Measurements from ENCODE around the gene ANOS1.
"Not testable (repeated sequence)": the region's sequence is repeated elsewhere in the genome, so short reads cannot be mapped to it uniquely, and the experiment has no call there.

ANOS1 gene, protein sequence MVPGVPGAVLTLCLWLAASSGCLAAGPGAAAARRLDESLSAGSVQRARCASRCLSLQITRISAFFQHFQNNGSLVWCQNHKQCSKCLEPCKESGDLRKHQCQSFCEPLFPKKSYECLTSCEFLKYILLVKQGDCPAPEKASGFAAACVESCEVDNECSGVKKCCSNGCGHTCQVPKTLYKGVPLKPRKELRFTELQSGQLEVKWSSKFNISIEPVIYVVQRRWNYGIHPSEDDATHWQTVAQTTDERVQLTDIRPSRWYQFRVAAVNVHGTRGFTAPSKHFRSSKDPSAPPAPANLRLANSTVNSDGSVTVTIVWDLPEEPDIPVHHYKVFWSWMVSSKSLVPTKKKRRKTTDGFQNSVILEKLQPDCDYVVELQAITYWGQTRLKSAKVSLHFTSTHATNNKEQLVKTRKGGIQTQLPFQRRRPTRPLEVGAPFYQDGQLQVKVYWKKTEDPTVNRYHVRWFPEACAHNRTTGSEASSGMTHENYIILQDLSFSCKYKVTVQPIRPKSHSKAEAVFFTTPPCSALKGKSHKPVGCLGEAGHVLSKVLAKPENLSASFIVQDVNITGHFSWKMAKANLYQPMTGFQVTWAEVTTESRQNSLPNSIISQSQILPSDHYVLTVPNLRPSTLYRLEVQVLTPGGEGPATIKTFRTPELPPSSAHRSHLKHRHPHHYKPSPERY

DNA sequence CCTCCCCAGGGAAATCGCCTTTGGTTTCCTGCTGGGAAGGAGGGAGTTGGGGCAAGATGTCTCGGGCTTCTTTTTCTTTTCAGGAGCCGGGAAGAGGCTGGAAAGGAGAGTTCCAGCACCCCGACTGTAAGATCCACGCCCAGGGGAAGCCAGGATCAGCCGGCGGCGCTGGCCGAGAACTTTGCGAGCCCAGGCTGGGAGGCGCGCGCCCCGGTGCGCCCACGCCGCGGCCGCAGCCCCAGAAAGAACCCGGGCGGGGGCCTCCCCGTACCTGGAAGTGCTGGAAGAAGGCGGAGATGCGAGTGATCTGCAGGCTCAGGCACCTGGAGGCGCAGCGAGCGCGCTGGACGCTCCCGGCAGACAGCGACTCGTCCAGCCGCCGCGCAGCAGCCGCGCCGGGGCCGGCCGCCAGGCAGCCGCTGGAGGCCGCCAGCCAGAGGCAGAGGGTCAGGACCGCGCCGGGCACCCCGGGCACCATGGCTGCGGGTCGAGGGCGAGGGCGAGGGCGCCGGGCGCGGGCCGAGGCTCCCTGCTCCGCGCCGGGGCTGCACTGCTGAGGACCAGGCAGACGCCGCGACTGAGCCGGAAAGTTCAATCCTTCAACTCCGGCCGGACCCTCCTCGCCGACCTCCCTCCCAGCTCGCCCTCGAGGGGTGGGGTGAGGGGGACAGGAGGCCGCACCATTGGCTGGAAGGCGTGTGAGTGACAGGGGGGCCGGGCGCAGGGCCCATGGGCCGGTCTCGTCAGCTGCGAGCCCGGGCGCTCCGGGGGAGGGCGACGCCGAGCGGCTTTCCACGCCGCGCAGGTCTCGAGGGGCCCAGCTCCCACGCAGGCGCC, at the start of gene ANOS1:
TSS of gene ANOS1 (minus strand) at position 579 of the 837 bp plus-strand sequence. CDS start at position 478, 101 bp downstream.
- ATAC-seq (replicated peaks), result peak; percentile 46 to 50
- H3K36me3 Mint-ChIP-seq, result no peaks in the 10 kb centered on the region
- H3K27ac Mint-ChIP-seq, result no peak within 1 kb of the TSS

DNA sequence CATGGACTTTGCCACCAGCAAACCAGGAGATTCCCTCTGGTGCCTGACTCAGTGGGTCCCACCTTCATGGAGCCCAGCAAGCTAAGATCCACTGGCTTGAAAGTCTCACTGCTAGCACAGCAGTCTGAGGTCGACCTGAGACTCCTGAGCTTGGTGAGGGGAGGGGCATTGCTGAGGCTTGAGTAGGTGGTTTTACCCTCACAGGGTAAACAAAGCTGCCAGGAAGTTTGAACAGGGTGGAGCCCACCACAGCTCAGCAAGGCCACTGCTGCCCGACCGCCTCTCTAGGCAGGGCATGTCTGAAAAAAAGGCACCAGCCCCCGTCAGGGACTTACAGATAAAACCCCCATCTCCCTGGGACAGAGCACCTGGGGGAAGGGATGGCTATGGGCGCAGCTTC, 41.2 kb upstream of the ANOS1 start:
- no peak overlapping the region for H3K4me3 Mint-ChIP-seq
- H3K27me3 Mint-ChIP-seq, result peaks cover 25 to 32% of the 10 kb centered on the region in 2 donors
- H3K36me3 Mint-ChIP-seq, result no peaks in the 10 kb centered on the region
- peaks cover 0 to 3% of the 10 kb centered on the region in 2 donors for H3K9me3 Mint-ChIP-seq
- ATAC-seq (replicated peaks), result no peak
- no peak overlapping the region for H3K27ac Mint-ChIP-seq
- H3K4me1 Mint-ChIP-seq, result no peaks in the 10 kb centered on the region
- DNase-seq, result no peak

More for the DNA sequence above, at the start of gene ANOS1:
- H3K4me1 Mint-ChIP-seq, result peaks cover 0 to 1% of the 10 kb centered on the region in 2 donors
- DNase-seq, result no peak
- peaks cover 34 to 54% of the 10 kb centered on the region in 2 donors for H3K27me3 Mint-ChIP-seq
- no peaks in the 10 kb centered on the region for H3K9me3 Mint-ChIP-seq
- H3K4me3 Mint-ChIP-seq, result peak within 1 kb of the TSS in 1 of 2 donors; percentile 0

DNA sequence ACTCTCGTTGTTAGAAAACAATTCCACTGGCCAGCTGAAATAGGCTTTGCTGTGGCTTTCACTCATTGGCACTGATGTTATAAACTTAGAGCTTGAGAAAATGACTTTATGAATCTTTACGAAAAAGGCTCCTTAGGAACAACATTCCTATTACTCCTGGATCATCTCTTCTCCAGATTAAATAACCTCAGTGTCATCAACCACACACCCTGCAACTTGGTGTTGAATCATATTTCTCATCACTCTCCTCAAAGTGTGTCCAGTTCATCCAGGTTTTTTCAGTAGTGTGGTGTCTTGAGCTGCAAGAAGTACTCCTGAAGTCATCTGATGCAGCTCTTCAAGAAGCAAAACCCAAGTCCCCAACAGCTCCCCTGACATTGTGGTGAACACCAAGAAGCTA, 28.1 kb upstream of the ANOS1 start:
- H3K36me3 Mint-ChIP-seq, result no peaks in the 10 kb centered on the region
- no peak for DNase-seq

DNA sequence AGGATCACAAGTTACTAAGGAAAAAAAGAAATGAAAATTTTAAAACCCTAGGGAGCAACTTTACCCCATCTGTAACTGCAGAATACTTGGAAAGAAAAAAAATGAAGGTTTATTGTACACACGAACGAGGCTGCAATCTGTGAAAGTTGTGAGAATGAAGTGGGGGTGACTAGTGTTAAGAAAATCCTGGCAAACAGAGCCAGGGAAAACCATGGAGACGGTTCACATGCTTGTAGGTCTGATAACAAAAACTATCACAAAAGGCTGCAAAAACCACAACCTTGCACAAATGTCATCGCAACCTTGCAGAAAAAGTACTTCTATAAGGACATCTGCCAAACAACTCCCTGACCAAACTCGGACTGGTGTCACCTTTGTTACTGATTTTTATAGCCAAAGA, 26.8 kb upstream of the ANOS1 start:
- not testable (repeated sequence) for H3K4me1 Mint-ChIP-seq; H3K36me3 Mint-ChIP-seq; H3K27ac Mint-ChIP-seq; H3K9me3 Mint-ChIP-seq; H3K4me3 Mint-ChIP-seq; DNase-seq; ATAC-seq (replicated peaks)
- peaks cover 9 to 18% of the 10 kb centered on the region in 2 donors for H3K27me3 Mint-ChIP-seq

More for the DNA sequence above, 28.1 kb upstream of the ANOS1 start:
- Mint-ChIP-seq H3K9me3 (peaks cover 0 to 7% of the 10 kb centered on the region in 2 donors), H3K4me1 (no peaks in the 10 kb centered on the region), H3K4me3 (no peak overlapping the region), H3K27me3 (peaks cover 9 to 25% of the 10 kb centered on the region in 2 donors), H3K27ac (no peak overlapping the region)
- no peak for ATAC-seq (replicated peaks)

DNA sequence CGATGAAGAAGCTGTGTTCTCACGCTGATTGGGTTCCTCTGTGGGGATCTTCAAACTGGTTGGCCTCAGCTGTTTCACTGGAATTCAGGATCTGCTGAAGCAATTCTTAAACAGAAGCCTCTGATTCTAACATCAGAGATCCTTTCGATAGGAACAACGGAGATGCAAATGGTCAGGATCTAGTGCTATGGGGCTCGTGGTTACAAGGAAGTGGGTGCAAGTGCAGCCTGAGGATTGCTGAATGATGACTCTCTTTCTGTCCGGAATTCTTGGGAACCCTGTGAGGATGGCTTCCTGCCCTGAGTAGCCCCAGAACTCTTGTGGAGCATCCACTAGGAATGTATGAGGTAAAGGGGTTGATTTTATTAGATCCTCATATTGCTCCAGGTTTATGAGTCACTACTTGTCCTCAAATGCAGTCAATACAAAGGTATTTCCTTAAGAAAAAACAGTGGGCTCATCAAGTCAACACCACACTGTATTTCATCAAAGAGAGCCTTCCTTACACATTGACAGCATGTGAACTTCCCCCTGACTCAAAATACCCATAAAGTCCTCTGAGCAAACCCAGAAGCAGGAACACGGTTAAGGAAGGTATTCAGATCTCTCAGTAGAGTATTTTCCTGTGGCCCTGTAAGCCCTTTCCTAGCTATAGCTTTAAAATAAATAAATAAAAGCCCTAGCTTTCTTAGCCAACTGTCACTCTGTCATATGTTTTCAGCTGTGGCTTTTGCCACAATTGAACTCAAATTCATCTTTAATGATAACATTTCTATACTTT, 25.9 kb upstream of the ANOS1 start:
- peaks cover 9 to 15% of the 10 kb centered on the region in 2 donors for H3K27me3 Mint-ChIP-seq
- H3K9me3 Mint-ChIP-seq, DNase-seq: not testable (repeated sequence)

DNA sequence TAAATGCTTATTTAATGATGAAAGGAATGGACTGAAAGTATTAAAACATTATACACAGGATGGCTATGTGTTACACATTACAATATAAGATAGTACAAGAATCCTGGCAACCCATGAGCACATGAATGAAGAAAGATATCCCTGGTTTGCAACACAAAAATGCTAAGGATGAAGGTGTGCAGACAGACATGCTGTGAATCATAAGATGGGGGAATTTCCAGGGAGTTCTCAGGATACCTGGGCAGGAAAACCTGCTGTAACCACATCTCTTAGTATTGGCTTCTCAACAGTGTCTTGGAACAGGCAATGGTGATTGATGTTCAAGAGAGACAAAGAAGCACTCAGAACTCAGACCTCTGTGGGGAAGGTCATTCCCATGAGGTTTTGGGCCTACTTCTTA, 23.9 kb upstream of the ANOS1 start:
- Mint-ChIP-seq H3K4me1 (no peaks in the 10 kb centered on the region), H3K27ac (no peak overlapping the region), H3K36me3 (no peaks in the 10 kb centered on the region), H3K4me3 (no peak overlapping the region), H3K27me3 (peaks cover 9 to 10% of the 10 kb centered on the region in 2 donors), H3K9me3 (peaks cover 0 to 7% of the 10 kb centered on the region in 2 donors)
- DNase-seq (no peak), ATAC-seq (replicated peaks) (no peak)

More for the DNA sequence above, 25.9 kb upstream of the ANOS1 start:
- H3K4me1 Mint-ChIP-seq; H3K27ac Mint-ChIP-seq; H3K36me3 Mint-ChIP-seq; ATAC-seq (replicated peaks); H3K4me3 Mint-ChIP-seq: not testable (repeated sequence)

DNA sequence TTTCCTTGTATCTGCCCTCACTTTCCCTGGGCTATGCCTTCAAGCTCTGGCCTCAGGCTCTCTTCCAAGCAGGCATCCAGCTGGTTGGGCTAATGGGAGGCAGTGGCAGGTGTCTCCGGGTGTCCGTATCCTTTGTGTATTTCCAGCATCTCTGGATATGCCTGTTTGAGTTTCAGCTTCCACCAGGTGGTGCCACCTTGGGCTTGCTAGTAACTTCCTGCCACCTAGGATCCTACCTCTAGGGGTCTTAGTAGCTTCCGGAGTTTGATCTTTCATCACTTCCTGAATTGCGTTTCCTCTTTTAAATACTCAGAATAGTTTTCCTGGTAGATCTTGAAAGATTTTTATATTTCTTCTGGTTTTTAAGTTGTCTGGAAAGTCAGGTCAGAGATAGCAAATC, 23.2 kb upstream of the ANOS1 start:
- no peak for ATAC-seq (replicated peaks)
- Mint-ChIP-seq H3K4me3 (no peak overlapping the region), H3K9me3 (peaks cover 0 to 7% of the 10 kb centered on the region in 2 donors), H3K27me3 (peaks cover 7 to 9% of the 10 kb centered on the region in 2 donors), H3K27ac (no peak overlapping the region), H3K4me1 (no peaks in the 10 kb centered on the region), H3K36me3 (no peaks in the 10 kb centered on the region)
- no peak for DNase-seq

DNA sequence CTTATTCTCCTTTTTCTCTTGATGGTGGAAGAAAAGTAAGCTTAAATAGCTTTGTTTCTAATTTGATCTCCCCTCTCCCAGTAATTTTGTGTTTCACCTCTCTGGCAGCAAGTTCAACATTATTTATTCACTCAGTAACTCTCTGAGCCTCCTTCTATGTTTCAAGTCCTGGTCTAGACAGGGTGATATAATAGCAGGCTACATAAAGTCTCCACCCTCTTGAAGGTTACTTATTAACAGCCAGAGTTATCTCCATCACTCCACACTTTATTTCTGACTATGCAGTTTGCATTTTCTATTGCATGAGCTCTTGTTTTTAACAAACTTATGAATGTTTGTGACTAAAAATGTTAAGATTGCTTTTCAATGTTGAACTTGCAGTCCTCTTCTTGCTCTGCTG, 17.8 kb upstream of the ANOS1 start:
- ATAC-seq (replicated peaks), result no peak
- peaks cover 9 to 11% of the 10 kb centered on the region in 2 donors for H3K27me3 Mint-ChIP-seq
- H3K4me3 Mint-ChIP-seq, result no peak overlapping the region
- no peaks in the 10 kb centered on the region for H3K36me3 Mint-ChIP-seq
- peaks cover 0 to 6% of the 10 kb centered on the region in 2 donors for H3K4me1 Mint-ChIP-seq
- DNase-seq, result no peak
- H3K27ac Mint-ChIP-seq, result no peak overlapping the region
- no peaks in the 10 kb centered on the region for H3K9me3 Mint-ChIP-seq

DNA sequence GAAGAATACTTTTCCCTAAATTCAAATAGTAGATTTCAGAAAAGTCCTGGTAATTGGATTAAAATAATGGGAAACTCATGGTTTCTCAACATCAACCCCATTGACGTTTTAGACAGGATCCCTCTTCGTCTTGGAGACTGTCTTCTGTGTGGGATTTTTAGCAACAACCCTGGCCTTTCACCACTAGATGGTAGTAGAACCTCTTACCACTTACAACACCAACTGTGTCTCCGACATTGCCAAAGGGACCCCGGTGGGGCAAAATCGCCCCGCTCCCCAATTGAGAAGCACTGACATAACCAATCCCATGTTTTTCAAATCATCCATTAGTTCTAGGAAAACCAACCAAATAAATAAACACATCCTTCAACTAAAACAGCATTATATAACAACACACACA, 16.9 kb upstream of the ANOS1 start:
- DNase-seq (no peak), ATAC-seq (replicated peaks) (peak in 1 of 2 donors; percentile 56)
- no peak overlapping the region for H3K27ac Mint-ChIP-seq
- H3K4me1 Mint-ChIP-seq, result peaks cover 0 to 6% of the 10 kb centered on the region in 2 donors
- H3K27me3 Mint-ChIP-seq, result peaks cover 11 to 14% of the 10 kb centered on the region in 2 donors
- no peak overlapping the region for H3K4me3 Mint-ChIP-seq
- no peaks in the 10 kb centered on the region for H3K9me3 Mint-ChIP-seq
- no peaks in the 10 kb centered on the region for H3K36me3 Mint-ChIP-seq

DNA sequence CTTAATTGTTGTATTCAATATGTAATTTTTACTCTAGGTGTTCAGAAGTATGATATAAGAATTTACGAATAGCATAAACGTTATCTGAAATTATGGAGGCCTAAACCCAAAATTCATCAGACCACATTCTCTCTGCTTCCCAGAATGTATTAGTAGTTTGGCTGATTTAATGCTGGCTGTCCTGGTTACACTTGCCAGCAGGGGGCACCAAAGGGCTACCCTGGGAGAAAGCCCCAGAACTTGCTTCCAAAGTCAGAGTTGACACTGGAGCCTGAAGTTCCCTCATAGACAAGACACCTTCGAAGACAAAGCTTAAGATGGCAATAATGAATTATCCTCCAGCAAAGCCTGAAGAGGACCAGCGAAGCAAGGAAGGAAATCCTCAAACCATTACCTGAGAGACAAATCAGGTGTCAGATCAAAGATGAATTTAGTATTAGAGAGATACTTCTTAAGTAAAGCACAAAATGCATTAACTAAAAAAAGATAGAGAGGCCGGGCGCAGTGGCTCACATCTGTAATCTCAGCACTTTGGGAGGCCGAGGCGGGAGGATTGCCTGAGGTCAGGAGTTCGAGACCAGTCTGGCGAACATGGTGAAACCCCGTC, 11.3 kb upstream of the ANOS1 start:
- Mint-ChIP-seq H3K27ac (no peak overlapping the region), H3K9me3 (no peaks in the 10 kb centered on the region), H3K27me3 (peaks cover 0 to 18% of the 10 kb centered on the region in 2 donors), H3K36me3 (no peaks in the 10 kb centered on the region), H3K4me1 (no peaks in the 10 kb centered on the region), H3K4me3 (no peak overlapping the region)
- ATAC-seq (replicated peaks) (no peak), DNase-seq (peak; percentile 28)

DNA sequence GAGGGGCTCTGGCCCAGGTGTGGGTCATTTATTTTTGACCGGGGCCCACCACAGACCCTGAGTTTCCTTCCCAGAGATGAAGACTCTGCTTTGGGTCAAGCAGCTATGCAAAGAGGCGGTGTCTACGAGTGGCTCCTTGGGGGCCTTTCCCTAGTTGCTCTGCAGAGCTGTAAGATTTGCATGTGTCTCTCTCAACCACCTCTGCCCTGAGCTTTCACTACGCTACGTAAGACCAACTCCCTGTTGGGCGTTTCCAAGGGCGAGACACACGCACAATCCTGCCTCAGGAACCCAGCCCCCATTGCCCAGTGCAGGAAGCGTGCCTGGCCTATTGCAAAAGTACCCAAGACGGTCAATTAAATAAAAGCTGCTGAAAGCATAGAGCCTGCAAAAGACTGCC, 10.0 kb upstream of the ANOS1 start:
- Mint-ChIP-seq H3K4me1 (no peaks in the 10 kb centered on the region), H3K9me3 (no peaks in the 10 kb centered on the region), H3K4me3 (no peak overlapping the region), H3K36me3 (no peaks in the 10 kb centered on the region), H3K27ac (no peak overlapping the region), H3K27me3 (peaks cover 0 to 22% of the 10 kb centered on the region in 2 donors)
- DNase-seq (no peak), ATAC-seq (replicated peaks) (no peak)

DNA sequence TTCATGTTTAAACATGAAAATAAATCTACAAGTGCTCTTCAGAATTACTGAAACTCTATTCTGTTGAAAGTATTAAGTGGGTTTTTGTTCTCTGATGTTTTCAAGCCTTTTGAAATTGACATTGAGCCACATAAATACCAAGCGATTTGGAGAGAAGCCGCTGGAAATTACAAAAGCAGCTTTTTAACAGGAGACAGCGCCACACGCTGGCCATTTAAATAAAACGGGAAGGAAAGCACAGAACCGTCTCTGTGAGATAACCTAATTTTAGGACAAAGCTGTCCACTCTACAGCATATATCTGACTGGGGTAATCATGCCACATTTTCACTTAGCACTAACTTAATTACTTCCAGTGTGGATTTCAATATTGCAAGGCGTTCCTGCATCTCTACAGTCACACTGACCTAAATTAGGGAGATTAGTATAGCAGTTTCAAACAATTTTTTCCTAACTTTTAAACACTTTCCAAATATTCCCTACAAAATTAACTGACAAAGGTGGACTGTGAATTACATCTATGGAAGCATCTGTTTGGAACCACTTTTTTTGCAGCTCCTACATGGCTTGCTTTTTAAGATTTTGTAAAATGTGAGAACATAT, 6.8 kb upstream of the ANOS1 start:
- H3K9me3 Mint-ChIP-seq, result no peaks in the 10 kb centered on the region
- no peak for DNase-seq
- no peaks in the 10 kb centered on the region for H3K36me3 Mint-ChIP-seq
- no peak overlapping the region for H3K4me3 Mint-ChIP-seq
- H3K27ac Mint-ChIP-seq, result no peak overlapping the region
- no peaks in the 10 kb centered on the region for H3K4me1 Mint-ChIP-seq
- ATAC-seq (replicated peaks), result no peak
- H3K27me3 Mint-ChIP-seq, result peaks cover 0 to 26% of the 10 kb centered on the region in 2 donors

DNA sequence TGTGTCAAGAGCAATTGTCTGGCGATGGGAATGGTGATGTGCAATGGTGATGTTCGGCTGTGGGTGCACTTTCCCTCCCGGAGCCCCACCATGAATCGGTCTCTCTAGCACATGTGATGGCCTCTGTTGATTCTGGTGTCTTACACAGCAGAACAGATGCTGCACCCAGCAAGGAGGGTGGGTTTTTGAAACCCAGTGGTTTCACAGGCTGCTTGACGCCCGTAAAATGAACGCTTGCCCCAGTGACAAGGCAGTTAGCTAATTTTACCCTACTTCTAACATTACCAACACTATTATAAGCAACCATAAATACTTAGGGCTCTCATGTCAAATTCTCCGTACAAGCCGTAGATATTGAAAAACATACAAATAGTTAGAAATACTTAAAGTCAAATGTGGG, 5.9 kb upstream of the ANOS1 start:
- ATAC-seq (replicated peaks) (no peak), DNase-seq (no peak)
- Mint-ChIP-seq H3K9me3 (no peaks in the 10 kb centered on the region), H3K27ac (no peak overlapping the region), H3K4me3 (no peak overlapping the region), H3K4me1 (no peaks in the 10 kb centered on the region), H3K27me3 (peaks cover 7 to 31% of the 10 kb centered on the region in 2 donors), H3K36me3 (no peaks in the 10 kb centered on the region)

Data from stimulated activated naive B cell treated with anti-CD40 and anti-IgM and Interleukin-4, amounts not matched to agents 10 μg/mL and 1 μg/mL and 100 μg/mL, for 72 hours (primary cell).